Adrenal gland (tissue), 12 donors: ENCODE measurements around the gene STOML1. TPM values are rescaled to one million over a fixed set of nuclear protein-coding genes. Genes with fewer than 3 reads are reported as not detected.
"Not testable (repeated sequence)": the region's sequence is repeated elsewhere in the genome, so short reads cannot be mapped to it uniquely, and the experiment has no call there.

Experiments used
- DNase-seq, 7 donors: peaks; one replicate each; pipeline ENCODE4 v3.0.0-alpha.2; 2019 to 2020
- H3K27ac ChIP-seq, 5 donors: fragments of 200-600 bp; sonication (generic) in 4 of 5; 1 replicate in 3 of 5; 2 replicates in 2 of 5; pipeline versions ENCODE4 v1.5.1 to v1.8.0; 2016 to 2020; ENCODE audit warnings: mild to moderate bottlenecking in 1 of 5
- H3K27me3 ChIP-seq: fragments of 200-600 bp; 2 replicates; pipeline ENCODE4 v1.8.0; 2021
- H3K36me3 ChIP-seq, 2 donors: fragments of 200-600 bp; replicated peaks in 1 of 2; 1 replicate in 1 of 2; 2 replicates in 1 of 2; pipeline versions ENCODE4 v1.5.1 to v1.8.0; 2018 to 2022
- H3K4me1 ChIP-seq, 2 donors: fragments of 200-600 bp; replicated peaks in 1 of 2; 1 replicate in 1 of 2; 2 replicates in 1 of 2; pipeline versions ENCODE4 v1.5.1 to v1.8.0; 2018 to 2021
- H3K4me3 ChIP-seq, 4 donors: fragments of 200-600 bp; sonication (generic) in 3 of 4; one replicate each; pipeline ENCODE4 v1.5.1; 2016 to 2018
- H3K9me3 ChIP-seq, 3 donors: fragments of 200-600 bp; sonication (generic) in 1 of 3; replicated peaks in 1 of 3; 1 replicate in 2 of 3; 2 replicates in 1 of 3; pipeline versions ENCODE4 v1.5.1 to v1.8.0; 2016 to 2021
- POLR2A ChIP-seq, 2 donors: fragments of 450-650 bp; IDR thresholded peaks; one replicate each; pipeline ENCODE4 v1.6.1; 2017; ENCODE audit warnings: antibody characterized with exemption in 2 of 2, mild to moderate bottlenecking in 2 of 2, moderate library complexity in 1 of 2
- WGBS, 4 donors: extraction: QIAGEN DNeasy Blood & Tissue Kit in 2 of 4; methylation state at CpG; one replicate each; pipeline versions ENCODE4 v1.1.5 to v1.1.7; 2013 to 2017; 5-methylcytosine and 5-hydroxymethylcytosine counted together
- intact Hi-C, 2 donors: fragments of 100-400 bp; cut with DNase I; formaldehyde crosslinking; loops; one replicate each; pipeline versions ENCODE4 v1.14.1 to v1.15.0; 2022 to 2023
- polyA plus RNA-seq, 3 donors: library from polyadenylated mRNA; stranded (reverse); fragments of 200-250 nt in 2 of 3; fragments of 350-450 nt in 1 of 3; fragmentation: Illumina TruSeq in 1 of 3; extraction: RNeasy Lipid Tissue Mini Kit (QIAGEN cat#74804) in 1 of 3; gene quantifications; one replicate each; pipeline ENCODE4 v1.2.3, GENCODE V29; 2013 to 2014
- total RNA-seq, 9 donors: library from RNA; depleted of rRNA in 4 of 9; stranded (reverse); fragments of >200 nt in 4 of 9; fragments of 120-200 nt in 1 of 9; fragmentation: NEBNext Ultra II Directional in 1 of 9; extraction: Animal tissue kit (Norgen Biotek cat#: 25700) in 1 of 9; gene quantifications; one replicate each; pipeline versions ENCODE4 v1.1.0 to v1.2.4, GENCODE V29; 2013 to 2023
- TF ChIP-seq, protein P1 (sequence below), 6 experiments: fragments of 450-650 bp in 4 of 6; fragments of 200-600 bp in 2 of 6; sonication (generic) in 1 of 6; IDR thresholded peaks; 1 replicate in 5 of 6; 2 replicates in 1 of 6; pipeline versions ENCODE4 v1.5.1 to v1.8.0; 2016 to 2021; ENCODE audit warnings: antibody characterized with exemption in 6 of 6, mild to moderate bottlenecking in 2 of 6, moderate library complexity in 1 of 6
- donor health status: healthy with polysubstance abuse.
- donor health status: Bipolar disorder and iron deficiency.
- donor health status: DM: yes; HTN: yes; CAD: no.
- donor health status: DM: no; HTN: no; CAD: no.
- donor health status: DM: no; HTN: no; CAD: no.
- donor health status: DM: yes; HTN: yes; CAD: no.

The STOML1 gene
- total and polyA plus RNA-seq, 12 donors: 8.6 to 92.2 (median 29.6) TPM

GRCh38 chr15:73979636-73980035, 12.5 kb downstream of the STOML1 start:
- no peaks in the 10 kb centered on the region for H3K36me3 ChIP-seq
- TF ChIP-seq POLR2A (IDR thresholded peaks at IDR 0.05): no peak
- TF ChIP-seq, protein P1, sequence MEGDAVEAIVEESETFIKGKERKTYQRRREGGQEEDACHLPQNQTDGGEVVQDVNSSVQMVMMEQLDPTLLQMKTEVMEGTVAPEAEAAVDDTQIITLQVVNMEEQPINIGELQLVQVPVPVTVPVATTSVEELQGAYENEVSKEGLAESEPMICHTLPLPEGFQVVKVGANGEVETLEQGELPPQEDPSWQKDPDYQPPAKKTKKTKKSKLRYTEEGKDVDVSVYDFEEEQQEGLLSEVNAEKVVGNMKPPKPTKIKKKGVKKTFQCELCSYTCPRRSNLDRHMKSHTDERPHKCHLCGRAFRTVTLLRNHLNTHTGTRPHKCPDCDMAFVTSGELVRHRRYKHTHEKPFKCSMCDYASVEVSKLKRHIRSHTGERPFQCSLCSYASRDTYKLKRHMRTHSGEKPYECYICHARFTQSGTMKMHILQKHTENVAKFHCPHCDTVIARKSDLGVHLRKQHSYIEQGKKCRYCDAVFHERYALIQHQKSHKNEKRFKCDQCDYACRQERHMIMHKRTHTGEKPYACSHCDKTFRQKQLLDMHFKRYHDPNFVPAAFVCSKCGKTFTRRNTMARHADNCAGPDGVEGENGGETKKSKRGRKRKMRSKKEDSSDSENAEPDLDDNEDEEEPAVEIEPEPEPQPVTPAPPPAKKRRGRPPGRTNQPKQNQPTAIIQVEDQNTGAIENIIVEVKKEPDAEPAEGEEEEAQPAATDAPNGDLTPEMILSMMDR (IDR thresholded peaks at IDR 0.05): no peak
- peak in 2 of 7 donors; percentile 7 to 15 for DNase-seq
- H3K4me1 ChIP-seq: peaks cover 31 to 41% of the 10 kb centered on the region in 2 donors
- intact Hi-C loops: loop anchor here in 1 of 2 donors (5.0 kb wide), 1 partner anchor 78 kb away; no protein-coding TSS in a partner anchor
- no peaks in the 10 kb centered on the region for H3K27me3 ChIP-seq
- H3K9me3 ChIP-seq: no peaks in the 10 kb centered on the region
- no peak overlapping the region for H3K27ac ChIP-seq
- H3K4me3 ChIP-seq: no peak overlapping the region
- 86 to 95% (median 93%) methylated on average over 1 of the region's 1 CpG for WGBS, 4 donors

DNA sequence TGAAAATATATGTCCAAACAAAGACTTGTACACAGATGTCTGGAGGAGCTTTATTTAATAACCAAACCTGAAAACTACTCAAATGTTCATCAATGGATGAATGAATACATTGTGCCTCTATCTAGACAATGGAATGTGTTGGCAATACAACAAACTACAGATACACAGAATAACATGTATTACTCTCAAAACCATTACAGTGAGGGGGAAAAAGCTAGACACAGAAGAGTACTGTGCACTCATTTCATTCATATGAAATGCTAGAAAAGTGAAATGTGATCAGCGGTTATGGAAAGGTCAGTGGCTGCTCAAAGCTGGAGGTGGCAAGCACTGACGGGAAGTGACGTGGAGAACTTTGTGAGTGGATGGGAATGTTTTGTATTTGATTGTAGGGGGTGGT, 13.2 kb downstream of the STOML1 start:
- no peak for TF ChIP-seq POLR2A (IDR thresholded peaks at IDR 0.05)
- TF ChIP-seq, protein P1 (IDR thresholded peaks at IDR 0.05): no peak
- Histone ChIP-seq H3K4me1 (peaks cover 24 to 34% of the 10 kb centered on the region in 2 donors), H3K27ac (no peak overlapping the region), H3K36me3 (no peaks in the 10 kb centered on the region), H3K4me3 (no peak overlapping the region), H3K9me3 (no peaks in the 10 kb centered on the region), H3K27me3 (no peaks in the 10 kb centered on the region)
- intact Hi-C loops: no loop called here
- 84 to 97% (median 87%) methylated on average over 3 of the region's 3 CpGs for WGBS, 4 donors
- DNase-seq: peak in 1 of 7 donors; percentile 4

- H3K9me3 ChIP-seq, H3K27me3 ChIP-seq, H3K4me3 ChIP-seq, intact Hi-C loops, H3K27ac ChIP-seq, H3K36me3 ChIP-seq, H3K4me1 ChIP-seq: not testable (repeated sequence)
- peak in 3 of 7 donors; percentile 17 to 60 (median 52) for DNase-seq
- WGBS, 4 donors: 45 to 51% (median 47%) methylated on average over 18 of the region's 18 CpGs
Observed at GRCh38 chr15:73975440-73976125, 16.5 kb downstream of the STOML1 start.

DNA sequence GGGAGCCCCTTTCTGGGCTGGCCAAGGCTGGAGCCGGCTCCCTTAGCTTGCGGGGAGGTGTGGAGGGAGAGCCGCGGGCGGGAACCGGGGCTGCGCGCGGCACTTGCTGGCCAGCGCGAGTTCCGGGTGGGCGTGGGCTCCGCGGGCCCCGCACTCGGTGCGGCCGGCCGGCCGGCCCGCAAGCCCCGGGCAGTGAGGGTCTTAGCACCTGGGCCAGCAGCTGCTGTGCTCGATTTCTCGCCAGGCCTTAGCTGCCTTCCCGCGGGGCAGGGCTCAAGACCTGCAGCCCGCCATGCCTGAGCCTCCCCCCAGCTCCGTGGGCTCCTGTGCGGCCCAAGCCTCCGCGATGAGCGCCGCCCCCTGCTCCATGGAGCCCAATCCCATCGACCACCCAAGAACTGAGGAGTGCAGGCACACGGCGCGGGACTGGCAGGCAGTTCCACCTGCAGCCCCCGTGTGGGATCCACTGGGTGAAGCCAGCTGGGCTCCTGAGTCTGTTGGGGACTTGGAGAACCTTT, 18.4 kb downstream of the STOML1 start:
- 88 to 100% (median 94%) methylated on average over 5 to 39 of the region's 39 CpGs for WGBS, 4 donors
- intact Hi-C loops: loop anchor here (2.0 to 5.0 kb wide), 3 partner anchors 63 to 339 kb away; no protein-coding TSS in a partner anchor
- not testable (repeated sequence) for H3K36me3 ChIP-seq, H3K27ac ChIP-seq, H3K4me1 ChIP-seq, H3K9me3 ChIP-seq, H3K4me3 ChIP-seq, H3K27me3 ChIP-seq
- peak in 1 of 7 donors; percentile 35 for DNase-seq

DNA sequence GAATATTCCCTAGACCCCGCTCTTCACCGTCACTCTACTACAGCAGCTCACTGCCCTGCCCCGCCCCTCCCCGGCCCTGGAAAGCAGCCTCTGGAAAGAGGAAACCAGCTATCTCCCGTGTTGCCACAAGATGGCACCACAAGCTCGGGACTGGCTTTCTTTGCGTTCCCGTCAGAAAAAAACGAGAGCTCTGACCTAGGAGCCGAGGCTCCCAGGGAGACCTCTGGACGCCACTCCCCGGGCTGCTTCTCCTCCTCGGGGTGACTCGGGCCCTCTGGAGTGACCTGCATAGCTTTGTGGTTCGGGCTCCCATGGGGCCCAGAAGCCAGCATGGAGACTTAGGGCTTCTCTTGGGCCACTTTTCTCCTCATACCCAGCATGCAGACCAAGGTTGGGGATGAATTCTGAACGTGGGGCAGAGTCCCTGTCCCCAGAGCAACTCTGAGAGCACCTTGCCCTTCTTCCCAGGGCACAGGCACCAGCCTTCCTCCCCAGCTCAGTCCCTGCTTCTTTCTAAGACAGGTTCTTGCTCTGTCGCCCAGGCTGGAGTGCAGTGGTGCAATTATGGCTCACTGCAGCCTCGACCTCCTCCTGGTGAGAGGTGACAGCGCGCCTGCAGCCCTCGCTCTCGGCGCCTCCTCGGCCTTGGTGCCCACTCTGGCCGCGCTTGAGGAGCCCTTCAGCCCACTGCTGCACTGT, 19.0 kb downstream of the STOML1 start:
- no peaks in the 10 kb centered on the region for H3K36me3 ChIP-seq
- intact Hi-C loops: loop anchor here (2.0 to 5.0 kb wide), 3 partner anchors 64 to 339 kb away; no protein-coding TSS in a partner anchor
- H3K27me3 ChIP-seq: no peaks in the 10 kb centered on the region
- no peak overlapping the region for H3K27ac ChIP-seq
- TF ChIP-seq, protein P1 (IDR thresholded peaks at IDR 0.05): peak; percentile 78 to 95 (median 88)
- no peak for TF ChIP-seq POLR2A (IDR thresholded peaks at IDR 0.05)
- DNase-seq: peak; percentile 83 to 94 (median 89)
- H3K4me1 ChIP-seq: peaks cover 4 to 5% of the 10 kb centered on the region in 2 donors
- peak overlapping the region in 2 of 4 donors; percentile 7 to 22 for H3K4me3 ChIP-seq
- 17 to 26% (median 19%) methylated on average over 18 to 26 of the region's 26 CpGs for WGBS, 4 donors
- no peaks in the 10 kb centered on the region for H3K9me3 ChIP-seq
